Gastrocnemius medialis (tissue), 4 donors: ENCODE measurements around the gene RAD51B.

ENCODE experiments used
- POLR2A ChIP-seq, 2 donors: fragments of 450-650 bp; IDR thresholded peaks; one replicate each; pipeline ENCODE4 v1.6.1; 2017; ENCODE audit warnings: antibody characterized with exemption in 2 of 2, mild to moderate bottlenecking in 2 of 2, moderate library complexity in 2 of 2
- TF ChIP-seq, protein P1 (sequence below), 5 experiments: fragments of 450-650 bp in 3 of 5; fragments of 200-600 bp in 2 of 5; sonication (generic) in 2 of 5; IDR thresholded peaks in 4 of 5; conservative IDR thresholded peaks in 1 of 5; 1 replicate in 4 of 5; 2 replicates in 1 of 5; pipeline ENCODE4 v1.5.1; 2016 to 2019; ENCODE audit warnings: antibody characterized with exemption in 5 of 5, mild to moderate bottlenecking in 3 of 5, moderate library complexity in 3 of 5

DNA sequence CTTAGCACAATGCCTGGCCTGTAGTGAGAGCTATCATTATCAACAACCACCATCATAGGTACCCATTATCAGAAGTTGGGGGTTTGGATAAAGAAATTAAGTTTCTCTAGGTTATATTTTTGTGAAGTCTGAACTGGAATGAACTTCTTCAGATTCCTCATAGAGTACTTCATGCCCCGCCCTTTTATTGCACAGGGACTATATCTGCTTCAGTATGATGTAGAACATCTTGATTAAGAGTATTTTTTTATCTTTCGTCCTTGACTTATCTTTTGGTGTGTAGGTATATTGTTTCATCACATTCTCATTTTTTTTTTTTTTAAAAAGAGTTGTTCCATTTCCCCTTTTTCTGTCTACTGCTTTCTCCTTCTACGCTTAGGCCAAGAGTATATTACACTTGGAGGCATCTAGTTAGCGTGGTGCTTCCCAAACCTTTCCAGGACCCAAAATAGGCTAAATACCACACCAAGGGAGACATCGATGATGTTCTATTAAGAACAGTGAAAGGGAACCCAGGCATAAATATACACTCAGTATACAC, 505.8 kb downstream of the RAD51B start:
- no peak for TF ChIP-seq POLR2A (IDR thresholded peaks at IDR 0.05)
- TF ChIP-seq, protein P1, sequence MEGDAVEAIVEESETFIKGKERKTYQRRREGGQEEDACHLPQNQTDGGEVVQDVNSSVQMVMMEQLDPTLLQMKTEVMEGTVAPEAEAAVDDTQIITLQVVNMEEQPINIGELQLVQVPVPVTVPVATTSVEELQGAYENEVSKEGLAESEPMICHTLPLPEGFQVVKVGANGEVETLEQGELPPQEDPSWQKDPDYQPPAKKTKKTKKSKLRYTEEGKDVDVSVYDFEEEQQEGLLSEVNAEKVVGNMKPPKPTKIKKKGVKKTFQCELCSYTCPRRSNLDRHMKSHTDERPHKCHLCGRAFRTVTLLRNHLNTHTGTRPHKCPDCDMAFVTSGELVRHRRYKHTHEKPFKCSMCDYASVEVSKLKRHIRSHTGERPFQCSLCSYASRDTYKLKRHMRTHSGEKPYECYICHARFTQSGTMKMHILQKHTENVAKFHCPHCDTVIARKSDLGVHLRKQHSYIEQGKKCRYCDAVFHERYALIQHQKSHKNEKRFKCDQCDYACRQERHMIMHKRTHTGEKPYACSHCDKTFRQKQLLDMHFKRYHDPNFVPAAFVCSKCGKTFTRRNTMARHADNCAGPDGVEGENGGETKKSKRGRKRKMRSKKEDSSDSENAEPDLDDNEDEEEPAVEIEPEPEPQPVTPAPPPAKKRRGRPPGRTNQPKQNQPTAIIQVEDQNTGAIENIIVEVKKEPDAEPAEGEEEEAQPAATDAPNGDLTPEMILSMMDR (IDR thresholded peaks at IDR 0.05 in 4 of 5, conservative IDR thresholded peaks at IDR 0.05 in 1 of 5): no peak
